SK-N-SH (cell line): ENCODE measurements around the gene GEN1. TPM values are rescaled to one million over a fixed set of nuclear protein-coding genes. Genes with fewer than 3 reads are reported as not detected.

Experiments used
- CTCF ChIA-PET: fragments of 300-600, 350-600 bp; formaldehyde crosslinking; extraction: SDS; loops from one replicate; lab custom pipeline; 2021; lab: Yijun Ruan, JAX
- POLR2A ChIA-PET: fragments of 350-600 bp; sonication (Branson Sonifier 250); formaldehyde crosslinking; extraction: SDS; loops from one replicate; lab custom pipeline; 2020; ENCODE audit warnings: antibody characterized with exemption, inconsistent platforms; lab: Yijun Ruan, JAX
- DNase-seq: peaks from one replicate; pipeline ENCODE4 v3.0.0; 2012
- H2AFZ ChIP-seq: fragments of 200-600 bp; sonication (generic); 2 replicates; pipeline ENCODE4 v1.8.1; 2016; ENCODE audit warnings: antibody characterized with exemption, mild to moderate bottlenecking, low read depth
- H3F3A ChIP-seq: fragments of 200-600 bp; sonication (generic); replicated peaks from 2 replicates; pipeline ENCODE3; 2016; ENCODE audit warnings: antibody characterized with exemption, mild to moderate bottlenecking; ENCODE audit not compliant: insufficient read depth
- H3K27ac ChIP-seq, 2 experiments: fragments of 200-500 bp in 1 of 2; fragments of 200-600 bp in 1 of 2; sonication (Bioruptor generic) in 1 of 2; sonication (generic), shearing (Covaris generic) in 1 of 2; 2 replicates each; pipeline versions ENCODE4 v1.5.1 to v1.6.1; 2014 to 2016; ENCODE audit warnings: low read depth in 2 of 2, inconsistent platforms in 1 of 2, low read length in 1 of 2, mild to moderate bottlenecking in 1 of 2, mixed read lengths in 1 of 2
- H3K27me3 ChIP-seq: fragments of 200-600 bp; sonication (generic), shearing (Covaris generic); 2 replicates; pipeline ENCODE4 v1.6.1; 2016; ENCODE audit warnings: mixed run types; ENCODE audit not compliant: insufficient read depth
- H3K36me3 ChIP-seq, 2 experiments: fragments of 200-500 bp in 1 of 2; fragments of 200-600 bp in 1 of 2; sonication (Bioruptor generic) in 1 of 2; sonication (generic) in 1 of 2; replicated peaks in 1 of 2; 2 replicates each; pipeline versions ENCODE3 to v1.5.1; 2014 to 2016; ENCODE audit warnings: low read length in 1 of 2, mild to moderate bottlenecking in 1 of 2; ENCODE audit not compliant: insufficient read depth in 2 of 2, control insufficient read depth in 1 of 2
- H3K4me1 ChIP-seq, 2 experiments: fragments of 200-500 bp in 1 of 2; fragments of 200-600 bp in 1 of 2; sonication (Bioruptor generic) in 1 of 2; sonication (generic), shearing (Covaris generic) in 1 of 2; 2 replicates each; pipeline versions ENCODE4 v1.5.1 to v1.6.1; 2014 to 2016; ENCODE audit warnings: low read depth in 1 of 2, low read length in 1 of 2, mixed run types in 1 of 2; ENCODE audit not compliant: insufficient read depth in 2 of 2, control insufficient read depth in 1 of 2
- H3K4me2 ChIP-seq: fragments of 200-600 bp; sonication (generic), shearing (Covaris generic); 2 replicates; pipeline ENCODE4 v1.6.1; 2017; ENCODE audit warnings: mixed run types
- H3K4me3 ChIP-seq, 2 experiments: fragments of 200-500 bp in 1 of 2; fragments of 200-600 bp in 1 of 2; sonication (Bioruptor generic) in 1 of 2; sonication (generic), shearing (Covaris generic) in 1 of 2; 2 replicates each; pipeline versions ENCODE4 v1.5.1 to v1.8.1; 2014 to 2016; ENCODE audit warnings: low read depth in 2 of 2, inconsistent platforms in 1 of 2, low read length in 1 of 2, mild to moderate bottlenecking in 1 of 2, mixed read lengths in 1 of 2, moderate library complexity in 1 of 2
- H3K79me2 ChIP-seq: fragments of 200-600 bp; sonication (generic); 2 replicates; pipeline ENCODE4 v1.8.1; 2017; ENCODE audit warnings: mild to moderate bottlenecking; ENCODE audit not compliant: insufficient read depth
- H3K9ac ChIP-seq: fragments of 200-600 bp; sonication (generic); 2 replicates; pipeline ENCODE4 v1.6.1; 2017; ENCODE audit warnings: mixed run types
- H3K9me2 ChIP-seq: fragments of 200-600 bp; sonication (generic); 2 replicates; pipeline ENCODE4 v1.6.1; 2017; ENCODE audit warnings: mixed run types
- H3K9me3 ChIP-seq: fragments of 200-600 bp; sonication (generic); 2 replicates; pipeline ENCODE4 v1.6.1; 2017; ENCODE audit warnings: mixed run types, mild to moderate bottlenecking, moderate library complexity
- H4K20me1 ChIP-seq: fragments of 200-600 bp; sonication (generic); 2 replicates; pipeline ENCODE4 v1.6.1; 2017; ENCODE audit warnings: mild to moderate bottlenecking, mixed run types; ENCODE audit not compliant: insufficient read depth
- EP300 ChIP-seq, 2 experiments: IDR thresholded peaks; 2 replicates each; pipeline versions ENCODE4 v1.4.0 to v1.6.1; 2012; ENCODE audit warnings: borderline replicate concordance in 1 of 2, low read depth in 1 of 2, low read length in 1 of 2
- EZH2phosphoT487 ChIP-seq: fragments of 200-600 bp; sonication (generic); IDR thresholded peaks from 2 replicates; pipeline ENCODE4 v1.6.1; 2017; ENCODE audit warnings: low read depth, mixed run types, mild to moderate bottlenecking, antibody characterized with exemption, moderate library complexity, borderline replicate concordance
- FOSL2 ChIP-seq: IDR thresholded peaks from 2 replicates; pipeline ENCODE4 v1.4.0; 2012; ENCODE audit warnings: low read depth, mild to moderate bottlenecking, moderate library complexity, borderline replicate concordance
- FOXJ3 ChIP-seq: sonication (generic); formaldehyde crosslinking; IDR thresholded peaks from 2 replicates; pipeline ENCODE4 v1.5.1; 2020; ENCODE audit warnings: mild to moderate bottlenecking, missing genetic modification reagents
- GABPA ChIP-seq: IDR thresholded peaks from 2 replicates; pipeline ENCODE4 v1.4.0; 2012; ENCODE audit warnings: low read depth, mild to moderate bottlenecking
- JUND ChIP-seq: IDR thresholded peaks from 2 replicates; pipeline ENCODE4 v1.4.0; 2012
- MXI1 ChIP-seq: IDR thresholded peaks from 2 replicates; pipeline ENCODE4 v1.6.1; 2012; ENCODE audit warnings: mild to moderate bottlenecking, low read depth, low read length, improper control_type of control experiment
- NFIC ChIP-seq: IDR thresholded peaks from 2 replicates; pipeline ENCODE4 v1.4.0; 2012; ENCODE audit warnings: borderline replicate concordance
- NRF1 ChIP-seq: IDR thresholded peaks from 2 replicates; pipeline ENCODE4 v1.6.1; 2012; ENCODE audit warnings: low read depth, mild to moderate bottlenecking, low read length
- POLR2AphosphoS5 ChIP-seq: IDR thresholded peaks from 2 replicates; pipeline ENCODE4 v1.6.1; 2012; ENCODE audit warnings: low read depth, low read length
- RXRA ChIP-seq: IDR thresholded peaks from 2 replicates; pipeline ENCODE4 v1.4.0; 2012; ENCODE audit warnings: low read depth, mild to moderate bottlenecking, borderline replicate concordance
- SIN3A ChIP-seq: IDR thresholded peaks from 2 replicates; pipeline ENCODE4 v1.6.1; 2012; ENCODE audit warnings: low read depth, mild to moderate bottlenecking, low read length, moderate library complexity, borderline replicate concordance
- SMC3 ChIP-seq: IDR thresholded peaks from 2 replicates; pipeline ENCODE4 v1.6.1; 2012; ENCODE audit warnings: low read depth, low read length, improper control_type of control experiment
- TAF1 ChIP-seq: IDR thresholded peaks from 2 replicates; pipeline ENCODE4 v1.6.1; 2012; ENCODE audit warnings: low read depth, mild to moderate bottlenecking, low read length, moderate library complexity, borderline replicate concordance
- TCF12 ChIP-seq: IDR thresholded peaks from 2 replicates; pipeline ENCODE4 v1.4.0; 2012
- YY1 ChIP-seq: IDR thresholded peaks from 2 replicates; pipeline ENCODE4 v1.4.0; 2012; ENCODE audit warnings: low read depth, mild to moderate bottlenecking
- WGBS: methylation state at CpG from one replicate; pipeline ENCODE4 v1.1.6; 2017; ENCODE audit warnings: low lambda C conversion rate; 5-methylcytosine and 5-hydroxymethylcytosine counted together
- polyA plus RNA-seq, 3 experiments: library from polyadenylated mRNA; depleted of rRNA; stranded (reverse); fragments of >200 nt; gene quantifications; 2 replicates each; pipeline ENCODE4 v1.2.3, GENCODE V29; 2012
- TF ChIP-seq, protein P1 (sequence below): fragments of 150-350 bp; IDR thresholded peaks from 2 replicates; pipeline ENCODE4 v1.6.1; 2017; ENCODE audit warnings: antibody characterized with exemption, low read length, low read depth, borderline replicate concordance
- TF ChIP-seq, protein P2 (sequence below): IDR thresholded peaks from 2 replicates; pipeline ENCODE4; 2012
- TF ChIP-seq, protein P3 (sequence below): IDR thresholded peaks from 2 replicates; pipeline ENCODE4 v1.4.0; 2012; ENCODE audit warnings: low read depth
- TF ChIP-seq, protein P4 (sequence below): fragments of 200-600 bp; sonication (generic); IDR thresholded peaks from 2 replicates; pipeline ENCODE4 v1.6.1; 2017; ENCODE audit warnings: antibody characterized with exemption, mild to moderate bottlenecking, moderate library complexity
- TF ChIP-seq, protein P5 (sequence below): IDR thresholded peaks from 2 replicates; pipeline ENCODE4 v1.4.0; 2012; ENCODE audit warnings: low read depth, borderline replicate concordance

GEN1 gene
- polyA plus RNA-seq, 1 of the 3 experiments (the other 2 are of a cell fraction): 5.3 TPM

DNA sequence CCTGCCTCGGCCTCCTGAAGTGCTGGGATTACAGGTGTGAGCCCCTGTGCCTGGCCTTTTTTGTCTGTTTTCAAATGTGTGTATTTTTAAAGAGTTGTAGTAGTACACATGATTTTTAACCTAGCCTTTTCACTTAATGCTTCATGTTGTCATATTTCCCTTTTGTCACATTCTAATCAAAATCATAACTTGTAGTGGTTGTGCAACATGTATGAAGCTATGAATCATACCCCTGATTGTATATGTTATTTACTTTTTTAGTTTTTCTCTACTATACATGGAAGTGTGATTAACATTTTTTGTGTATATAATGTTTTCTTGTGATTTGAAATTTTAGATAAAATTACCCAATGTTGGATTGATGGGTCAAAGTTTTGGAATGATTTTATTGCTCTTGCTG lies 8.5 kb downstream of the GEN1 start:
- Histone ChIP-seq H3K9ac (no peak overlapping the region), H3K36me3 (peaks cover 39 to 52% of the 10 kb centered on the region in 2 experiments), H3K9me3 (no peaks in the 10 kb centered on the region), H3F3A (no peaks in the 10 kb centered on the region), H3K9me2 (no peaks in the 10 kb centered on the region), H3K4me3 (no peak overlapping the region), H3K79me2 (peaks cover 44% of the 10 kb centered on the region), H3K4me1 (peaks cover 6 to 11% of the 10 kb centered on the region in 2 experiments; a peak in 3 of 4 replicates), H3K4me2 (no peak overlapping the region), H4K20me1 (no peaks in the 10 kb centered on the region), H2AFZ (no peak overlapping the region), H3K27me3 (no peaks in the 10 kb centered on the region), H3K27ac (no peak overlapping the region)
- POLR2A ChIA-PET: no interaction called here
- CTCF ChIA-PET: interaction anchor here (0.7 kb wide), 1 partner anchor 48 kb away, joined by 3 read pairs; no protein-coding TSS in a partner anchor
- 100% methylated on average over 1 of the region's 1 CpG for WGBS
- TF ChIP-seq, protein P1, sequence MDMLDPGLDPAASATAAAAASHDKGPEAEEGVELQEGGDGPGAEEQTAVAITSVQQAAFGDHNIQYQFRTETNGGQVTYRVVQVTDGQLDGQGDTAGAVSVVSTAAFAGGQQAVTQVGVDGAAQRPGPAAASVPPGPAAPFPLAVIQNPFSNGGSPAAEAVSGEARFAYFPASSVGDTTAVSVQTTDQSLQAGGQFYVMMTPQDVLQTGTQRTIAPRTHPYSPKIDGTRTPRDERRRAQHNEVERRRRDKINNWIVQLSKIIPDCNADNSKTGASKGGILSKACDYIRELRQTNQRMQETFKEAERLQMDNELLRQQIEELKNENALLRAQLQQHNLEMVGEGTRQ: no peak
- TF ChIP-seq YY1 (no peak), JUND (no peak), SMC3 (no peak), EP300 (IDR thresholded peaks at IDR 0.05; ENCODE audit: borderline replicate concordance in 1 of 2, low read depth in 1 of 2, low read length in 1 of 2) (no peak), GABPA (no peak), TAF1 (no peak), SIN3A (no peak), NRF1 (no peak), NFIC (no peak)
- DNase-seq: no peak

DNA sequence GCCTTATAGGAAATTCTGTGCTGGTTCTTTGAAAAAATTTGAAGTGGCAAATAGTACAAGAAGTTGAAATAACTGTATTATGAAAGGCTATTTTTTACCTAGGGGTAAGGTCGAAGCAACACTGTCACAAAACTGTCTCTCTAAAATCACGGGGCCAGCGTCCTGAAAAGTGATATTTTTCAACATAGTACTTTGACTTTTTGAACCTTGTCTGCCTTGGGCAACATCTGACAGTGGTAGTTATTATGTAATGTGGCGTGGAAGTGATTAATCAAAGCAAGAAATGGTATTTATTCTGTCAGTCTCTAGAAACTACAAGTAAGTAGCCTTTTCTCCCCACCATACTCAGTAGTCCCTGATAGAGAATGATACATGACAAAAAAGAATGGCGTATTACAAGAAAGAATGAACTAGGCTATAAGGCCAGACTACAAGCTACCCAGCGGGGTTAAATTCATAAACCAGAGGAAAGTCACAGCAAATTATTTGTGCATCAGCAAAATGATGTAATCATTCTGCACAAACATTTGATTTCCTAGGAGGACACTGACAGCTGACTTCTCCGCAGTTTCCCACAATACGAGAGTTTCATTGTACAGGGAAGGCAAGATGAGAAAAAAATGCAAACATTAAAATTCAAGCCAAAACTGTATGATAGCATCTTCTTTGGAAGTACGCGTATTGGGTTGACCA lies 9.8 kb downstream of the GEN1 start:
- ChIA-PET POLR2A (no interaction called here), CTCF (interaction anchor here (1.1 kb wide), 1 partner anchor 8 kb away, joined by 3 read pairs; no protein-coding TSS in a partner anchor)
- H2AFZ ChIP-seq: no peak overlapping the region
- H3K9ac ChIP-seq: no peak overlapping the region
- H3K4me1 ChIP-seq: no peaks in the 10 kb centered on the region; a peak in 1 of 4 replicates
- no peak overlapping the region for H3K4me3 ChIP-seq
- H3K27ac ChIP-seq: no peak overlapping the region
- peaks cover 39 to 64% of the 10 kb centered on the region in 2 experiments for H3K36me3 ChIP-seq
- no peaks in the 10 kb centered on the region for H3K27me3 ChIP-seq
- peaks cover 31% of the 10 kb centered on the region for H3K79me2 ChIP-seq
- WGBS: 97% methylated on average over 10 of the region's 10 CpGs
- DNase-seq: no peak
- no peaks in the 10 kb centered on the region for H3F3A ChIP-seq
- no peaks in the 10 kb centered on the region for H4K20me1 ChIP-seq
- H3K9me2 ChIP-seq: no peaks in the 10 kb centered on the region
- H3K9me3 ChIP-seq: no peaks in the 10 kb centered on the region
- no peak overlapping the region for H3K4me2 ChIP-seq
- TF ChIP-seq, protein P2, sequence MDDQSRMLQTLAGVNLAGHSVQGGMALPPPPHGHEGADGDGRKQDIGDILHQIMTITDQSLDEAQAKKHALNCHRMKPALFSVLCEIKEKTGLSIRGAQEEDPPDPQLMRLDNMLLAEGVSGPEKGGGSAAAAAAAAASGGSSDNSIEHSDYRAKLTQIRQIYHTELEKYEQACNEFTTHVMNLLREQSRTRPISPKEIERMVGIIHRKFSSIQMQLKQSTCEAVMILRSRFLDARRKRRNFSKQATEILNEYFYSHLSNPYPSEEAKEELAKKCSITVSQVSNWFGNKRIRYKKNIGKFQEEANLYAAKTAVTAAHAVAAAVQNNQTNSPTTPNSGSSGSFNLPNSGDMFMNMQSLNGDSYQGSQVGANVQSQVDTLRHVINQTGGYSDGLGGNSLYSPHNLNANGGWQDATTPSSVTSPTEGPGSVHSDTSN: no peak
- TF ChIP-seq GABPA (no peak), FOSL2 (no peak), TAF1 (no peak), TCF12 (no peak), POLR2AphosphoS5 (no peak), RXRA (no peak), EZH2phosphoT487 (no peak), FOXJ3 (CRISPR knock-in tag) (no peak), NFIC (no peak), MXI1 (no peak), SIN3A (no peak)
- TF ChIP-seq, protein P3, sequence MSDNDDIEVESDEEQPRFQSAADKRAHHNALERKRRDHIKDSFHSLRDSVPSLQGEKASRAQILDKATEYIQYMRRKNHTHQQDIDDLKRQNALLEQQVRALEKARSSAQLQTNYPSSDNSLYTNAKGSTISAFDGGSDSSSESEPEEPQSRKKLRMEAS: no peak
- TF ChIP-seq, protein P4, sequence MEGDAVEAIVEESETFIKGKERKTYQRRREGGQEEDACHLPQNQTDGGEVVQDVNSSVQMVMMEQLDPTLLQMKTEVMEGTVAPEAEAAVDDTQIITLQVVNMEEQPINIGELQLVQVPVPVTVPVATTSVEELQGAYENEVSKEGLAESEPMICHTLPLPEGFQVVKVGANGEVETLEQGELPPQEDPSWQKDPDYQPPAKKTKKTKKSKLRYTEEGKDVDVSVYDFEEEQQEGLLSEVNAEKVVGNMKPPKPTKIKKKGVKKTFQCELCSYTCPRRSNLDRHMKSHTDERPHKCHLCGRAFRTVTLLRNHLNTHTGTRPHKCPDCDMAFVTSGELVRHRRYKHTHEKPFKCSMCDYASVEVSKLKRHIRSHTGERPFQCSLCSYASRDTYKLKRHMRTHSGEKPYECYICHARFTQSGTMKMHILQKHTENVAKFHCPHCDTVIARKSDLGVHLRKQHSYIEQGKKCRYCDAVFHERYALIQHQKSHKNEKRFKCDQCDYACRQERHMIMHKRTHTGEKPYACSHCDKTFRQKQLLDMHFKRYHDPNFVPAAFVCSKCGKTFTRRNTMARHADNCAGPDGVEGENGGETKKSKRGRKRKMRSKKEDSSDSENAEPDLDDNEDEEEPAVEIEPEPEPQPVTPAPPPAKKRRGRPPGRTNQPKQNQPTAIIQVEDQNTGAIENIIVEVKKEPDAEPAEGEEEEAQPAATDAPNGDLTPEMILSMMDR: no peak
- TF ChIP-seq, protein P1: no peak
- TF ChIP-seq, protein P5, sequence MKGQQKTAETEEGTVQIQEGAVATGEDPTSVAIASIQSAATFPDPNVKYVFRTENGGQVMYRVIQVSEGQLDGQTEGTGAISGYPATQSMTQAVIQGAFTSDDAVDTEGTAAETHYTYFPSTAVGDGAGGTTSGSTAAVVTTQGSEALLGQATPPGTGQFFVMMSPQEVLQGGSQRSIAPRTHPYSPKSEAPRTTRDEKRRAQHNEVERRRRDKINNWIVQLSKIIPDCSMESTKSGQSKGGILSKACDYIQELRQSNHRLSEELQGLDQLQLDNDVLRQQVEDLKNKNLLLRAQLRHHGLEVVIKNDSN: no peak
